Right atrium auricular region (tissue), 2 donors: ENCODE measurements around the gene DHX58. TPM values are rescaled to one million over a fixed set of nuclear protein-coding genes. Genes with fewer than 3 reads are reported as not detected.

Source experiments
- DNase-seq: peaks from one replicate; pipeline ENCODE4 v3.0.0-alpha.2; 2019; ENCODE audit warnings: low spot score
- H3K27ac ChIP-seq, 2 donors: fragments of 200-600 bp; sonication (generic); 1 replicate in 1 of 2; 2 replicates in 1 of 2; pipeline ENCODE4 v1.5.1; 2016 to 2019
- H3K27me3 ChIP-seq, 2 donors: fragments of 200-600 bp; sonication (generic); one replicate each; pipeline versions ENCODE4 v1.5.1 to v1.6.0; 2017 to 2019
- H3K36me3 ChIP-seq: fragments of 200-600 bp; sonication (generic); one replicate; pipeline ENCODE4 v1.5.1; 2016
- H3K4me1 ChIP-seq, 2 donors: fragments of 200-600 bp; sonication (generic); one replicate each; pipeline versions ENCODE4 v1.5.1 to v1.6.0; 2017 to 2019
- H3K4me3 ChIP-seq, 2 donors: fragments of 200-600 bp; sonication (generic); 1 replicate in 1 of 2; 2 replicates in 1 of 2; pipeline ENCODE4 v1.5.1; 2017 to 2019; ENCODE audit warnings: mild to moderate bottlenecking in 1 of 2, moderate library complexity in 1 of 2
- H3K9me3 ChIP-seq, 2 donors: fragments of 200-600 bp; sonication (generic); one replicate each; pipeline ENCODE4 v1.5.1; 2019
- CTCF ChIP-seq, 2 donors: fragments of 200-600 bp; sonication (generic); IDR thresholded peaks; one replicate each; pipeline ENCODE4 v1.5.1; 2019; ENCODE audit warnings: antibody characterized with exemption in 2 of 2
- total RNA-seq, 2 donors: library from RNA; depleted of rRNA; stranded (reverse); fragments of >200 nt; gene quantifications; one replicate each; pipeline ENCODE4 v1.1.0, GENCODE V29; 2016

Gene DHX58
- total RNA-seq, 2 donors from 2014 or later, result 3.5 to 4.3 TPM

GRCh38 chr17:42060231-42060630 lies 52.3 kb downstream of the DHX58 start:
- no peak for TF ChIP-seq CTCF (IDR thresholded peaks at IDR 0.05)
- H3K27ac ChIP-seq, result no peak overlapping the region
- H3K9me3 ChIP-seq, result no peaks in the 10 kb centered on the region
- no peaks in the 10 kb centered on the region for H3K27me3 ChIP-seq
- H3K4me1 ChIP-seq, result peaks cover 0 to 12% of the 10 kb centered on the region in 2 donors
- DNase-seq, result no peak
- H3K4me3 ChIP-seq, result no peak overlapping the region
- H3K36me3 ChIP-seq, result no peaks in the 10 kb centered on the region

- peaks cover 0 to 12% of the 10 kb centered on the region in 2 donors for H3K4me1 ChIP-seq
- no peak for TF ChIP-seq CTCF (IDR thresholded peaks at IDR 0.05)
- H3K9me3 ChIP-seq, result no peaks in the 10 kb centered on the region
- no peaks in the 10 kb centered on the region for H3K27me3 ChIP-seq
- H3K27ac ChIP-seq, result no peak overlapping the region
- H3K4me3 ChIP-seq, result no peak overlapping the region
- no peak for DNase-seq
- no peaks in the 10 kb centered on the region for H3K36me3 ChIP-seq
Observed at GRCh38 chr17:42059815-42060214, 52.7 kb downstream of the DHX58 start.

GRCh38 chr17:42058063-42058462 lies 54.5 kb downstream of the DHX58 start:
- H3K27ac ChIP-seq, result no peak overlapping the region
- no peaks in the 10 kb centered on the region for H3K36me3 ChIP-seq
- peaks cover 0 to 8% of the 10 kb centered on the region in 2 donors for H3K27me3 ChIP-seq

GRCh38 chr17:42056635-42057034 lies 55.9 kb downstream of the DHX58 start:
- no peak overlapping the region for H3K4me3 ChIP-seq
- H3K36me3 ChIP-seq, result no peaks in the 10 kb centered on the region
- H3K4me1 ChIP-seq, result no peaks in the 10 kb centered on the region
- TF ChIP-seq CTCF (IDR thresholded peaks at IDR 0.05), result no peak
- no peak for DNase-seq
- H3K9me3 ChIP-seq, result no peaks in the 10 kb centered on the region
- H3K27ac ChIP-seq, result no peak overlapping the region
- peaks cover 0 to 8% of the 10 kb centered on the region in 2 donors for H3K27me3 ChIP-seq

More at GRCh38 chr17:42058063-42058462, 54.5 kb downstream of the DHX58 start:
- Histone ChIP-seq H3K4me3 (no peak overlapping the region), H3K4me1 (peaks cover 0 to under 1% of the 10 kb centered on the region in 2 donors), H3K9me3 (no peaks in the 10 kb centered on the region)
- no peak for TF ChIP-seq CTCF (IDR thresholded peaks at IDR 0.05)
- DNase-seq, result no peak

GRCh38 chr17:42055496-42055895 lies 57.0 kb downstream of the DHX58 start:
- no peak for DNase-seq
- no peak for TF ChIP-seq CTCF (IDR thresholded peaks at IDR 0.05)
- Histone ChIP-seq H3K4me1 (peaks cover 0 to 3% of the 10 kb centered on the region in 2 donors), H3K36me3 (no peaks in the 10 kb centered on the region), H3K4me3 (no peak overlapping the region), H3K9me3 (no peaks in the 10 kb centered on the region), H3K27ac (no peak overlapping the region), H3K27me3 (peaks cover 0 to 8% of the 10 kb centered on the region in 2 donors)

- Histone ChIP-seq H3K9me3 (no peaks in the 10 kb centered on the region), H3K4me3 (no peak overlapping the region), H3K4me1 (peaks cover 0 to 6% of the 10 kb centered on the region in 2 donors), H3K27ac (no peak overlapping the region), H3K27me3 (peaks cover 0 to 8% of the 10 kb centered on the region in 2 donors), H3K36me3 (no peaks in the 10 kb centered on the region)
- no peak for DNase-seq
- no peak for TF ChIP-seq CTCF (IDR thresholded peaks at IDR 0.05)
Observed at GRCh38 chr17:42055027-42055426, 57.5 kb downstream of the DHX58 start.
